Lung (tissue), 12 donors: Measurements from ENCODE around the gene LSM4. TPM values are rescaled to one million over a fixed set of nuclear protein-coding genes. Genes with fewer than 3 reads are reported as not detected.

ENCODE experiments used
- ATAC-seq: fragments of 200-7000 bp; cut with Tn5 transposase; one replicate; pipeline ENCODE4 v1.9.1; 2020; ENCODE audit warnings: moderate number of reproducible peaks; ENCODE audit not compliant: insufficient read depth, low FRiP score
- DNase-seq, 3 donors: peaks; one replicate each; pipeline ENCODE4 v3.0.0-alpha.2; 2013 to 2017
- H3K27ac ChIP-seq, 2 donors: one replicate each; pipeline ENCODE4 v1.5.1; 2013; ENCODE audit warnings: mild to moderate bottlenecking in 2 of 2, moderate library complexity in 2 of 2, control low read depth in 1 of 2, inconsistent platforms in 1 of 2, low read depth in 1 of 2, low read length in 1 of 2
- H3K27me3 ChIP-seq, 3 donors: one replicate each; pipeline ENCODE4 v1.5.1; 2013; ENCODE audit warnings: low read length in 2 of 3; ENCODE audit not compliant: control insufficient read depth in 3 of 3, insufficient read depth in 3 of 3
- H3K36me3 ChIP-seq, 4 donors: one replicate each; pipeline ENCODE4 v1.5.1; 2013; ENCODE audit warnings: low read length in 4 of 4, mild to moderate bottlenecking in 1 of 4, moderate library complexity in 1 of 4; ENCODE audit not compliant: control insufficient read depth in 4 of 4, insufficient read depth in 4 of 4
- H3K4me1 ChIP-seq, 5 donors: one replicate each; pipeline ENCODE4 v1.5.1; 2013; ENCODE audit warnings: low read length in 5 of 5, mild to moderate bottlenecking in 2 of 5, moderate library complexity in 1 of 5; ENCODE audit not compliant: control insufficient read depth in 5 of 5, insufficient read depth in 5 of 5
- H3K4me3 ChIP-seq: one replicate; pipeline ENCODE4 v1.5.1; 2013; ENCODE audit warnings: mild to moderate bottlenecking, control low read depth, moderate library complexity
- H3K9ac ChIP-seq, 2 donors: one replicate each; pipeline ENCODE4 v1.5.1; 2013; ENCODE audit warnings: low read length in 2 of 2, control low read depth in 1 of 2; ENCODE audit not compliant: insufficient read depth in 1 of 2
- H3K9me3 ChIP-seq, 4 donors: one replicate each; pipeline ENCODE4 v1.5.1; 2013; ENCODE audit warnings: low read length in 3 of 4, mild to moderate bottlenecking in 1 of 4, moderate library complexity in 1 of 4; ENCODE audit not compliant: control insufficient read depth in 4 of 4, insufficient read depth in 3 of 4
- WGBS, 2 donors: extraction: QIAGEN DNeasy Blood & Tissue Kit; methylation state at CpG; one replicate each; pipeline ENCODE4 v1.1.7; 2013; 5-methylcytosine and 5-hydroxymethylcytosine counted together
- polyA plus RNA-seq, 2 donors: library from polyadenylated mRNA; stranded (reverse); fragments of 200-250 nt; gene quantifications; one replicate each; pipeline ENCODE4 v1.2.1, GENCODE V29; 2013
- total RNA-seq, 2 donors: library from RNA; depleted of rRNA in 1 of 2; stranded (reverse); fragments of >200 nt in 1 of 2; gene quantifications; one replicate each; pipeline ENCODE4 v1.2.1, GENCODE V29; 2014 to 2021
- TF ChIP-seq, protein P1 (sequence below): IDR thresholded peaks from 2 replicates; pipeline ENCODE4 v1.5.1; 2012; ENCODE audit warnings: mild to moderate bottlenecking; ENCODE audit errors: control extremely low read depth, extremely low read depth
- donor health status: control.
- donor health status: control.
- donor health status: Bipolar disorder and iron deficiency.
- donor health status: healthy.
- donor health status: DM: yes; HTN: yes; CAD: no.

The LSM4 gene
- total and polyA plus RNA-seq, 4 donors = 67.7 to 217 (median 114) TPM

DNA sequence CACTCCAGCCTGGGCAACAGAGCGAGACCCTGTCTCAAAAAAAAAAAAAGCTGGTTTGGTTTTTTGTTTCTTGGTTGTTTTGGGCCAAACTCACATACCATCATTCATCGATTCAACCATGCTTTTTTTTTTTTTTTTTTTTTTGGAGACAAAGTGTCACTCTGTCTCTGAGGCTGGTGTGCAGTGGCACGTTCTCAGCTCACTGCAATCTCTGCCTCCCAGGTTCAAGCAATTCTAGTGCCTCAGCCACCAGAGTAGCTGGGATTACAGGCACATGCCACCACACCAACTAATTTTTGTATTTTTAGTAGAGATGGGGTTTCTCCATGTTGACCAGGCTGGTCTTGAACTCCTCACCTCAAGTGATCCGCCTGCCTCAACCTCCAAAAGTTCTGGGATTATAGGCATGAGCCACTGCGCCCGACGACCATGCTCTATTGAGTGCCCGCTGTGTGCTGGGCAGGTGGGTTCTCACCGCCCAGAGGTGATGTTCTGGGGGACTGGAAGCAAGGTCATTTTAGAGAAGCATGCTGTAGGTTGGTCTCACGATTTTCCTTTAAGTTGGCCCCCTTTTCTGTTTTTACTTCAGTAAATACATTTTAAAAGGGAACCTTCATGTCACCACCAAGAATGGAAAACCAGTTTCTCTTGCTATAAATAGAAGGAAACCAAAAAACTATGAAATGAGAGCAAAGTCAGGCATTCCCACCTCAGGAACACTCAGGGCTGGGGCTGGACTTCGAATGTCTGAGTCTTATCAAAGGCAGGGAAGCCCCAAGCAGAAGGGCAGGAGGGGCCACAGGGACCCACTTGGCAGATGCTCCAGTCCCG lies 33.2 kb downstream of the LSM4 start:
- no peak overlapping the region for H3K4me3 ChIP-seq
- H3K9ac ChIP-seq = no peak overlapping the region
- peaks cover 0 to 33% (median 6%) of the 10 kb centered on the region in 5 donors for H3K4me1 ChIP-seq
- H3K27ac ChIP-seq = peak overlapping the region in 1 of 2 donors; percentile 73
- 56 to 64% methylated on average over 12 of the region's 12 CpGs for WGBS, 2 donors
- no peaks in the 10 kb centered on the region for H3K36me3 ChIP-seq
- H3K9me3 ChIP-seq = no peaks in the 10 kb centered on the region
- ATAC-seq = no peak
- TF ChIP-seq, protein P1, sequence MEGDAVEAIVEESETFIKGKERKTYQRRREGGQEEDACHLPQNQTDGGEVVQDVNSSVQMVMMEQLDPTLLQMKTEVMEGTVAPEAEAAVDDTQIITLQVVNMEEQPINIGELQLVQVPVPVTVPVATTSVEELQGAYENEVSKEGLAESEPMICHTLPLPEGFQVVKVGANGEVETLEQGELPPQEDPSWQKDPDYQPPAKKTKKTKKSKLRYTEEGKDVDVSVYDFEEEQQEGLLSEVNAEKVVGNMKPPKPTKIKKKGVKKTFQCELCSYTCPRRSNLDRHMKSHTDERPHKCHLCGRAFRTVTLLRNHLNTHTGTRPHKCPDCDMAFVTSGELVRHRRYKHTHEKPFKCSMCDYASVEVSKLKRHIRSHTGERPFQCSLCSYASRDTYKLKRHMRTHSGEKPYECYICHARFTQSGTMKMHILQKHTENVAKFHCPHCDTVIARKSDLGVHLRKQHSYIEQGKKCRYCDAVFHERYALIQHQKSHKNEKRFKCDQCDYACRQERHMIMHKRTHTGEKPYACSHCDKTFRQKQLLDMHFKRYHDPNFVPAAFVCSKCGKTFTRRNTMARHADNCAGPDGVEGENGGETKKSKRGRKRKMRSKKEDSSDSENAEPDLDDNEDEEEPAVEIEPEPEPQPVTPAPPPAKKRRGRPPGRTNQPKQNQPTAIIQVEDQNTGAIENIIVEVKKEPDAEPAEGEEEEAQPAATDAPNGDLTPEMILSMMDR = no peak
- no peaks in the 10 kb centered on the region for H3K27me3 ChIP-seq
- DNase-seq = peak in 2 of 3 donors; percentile 50 to 70

DNA sequence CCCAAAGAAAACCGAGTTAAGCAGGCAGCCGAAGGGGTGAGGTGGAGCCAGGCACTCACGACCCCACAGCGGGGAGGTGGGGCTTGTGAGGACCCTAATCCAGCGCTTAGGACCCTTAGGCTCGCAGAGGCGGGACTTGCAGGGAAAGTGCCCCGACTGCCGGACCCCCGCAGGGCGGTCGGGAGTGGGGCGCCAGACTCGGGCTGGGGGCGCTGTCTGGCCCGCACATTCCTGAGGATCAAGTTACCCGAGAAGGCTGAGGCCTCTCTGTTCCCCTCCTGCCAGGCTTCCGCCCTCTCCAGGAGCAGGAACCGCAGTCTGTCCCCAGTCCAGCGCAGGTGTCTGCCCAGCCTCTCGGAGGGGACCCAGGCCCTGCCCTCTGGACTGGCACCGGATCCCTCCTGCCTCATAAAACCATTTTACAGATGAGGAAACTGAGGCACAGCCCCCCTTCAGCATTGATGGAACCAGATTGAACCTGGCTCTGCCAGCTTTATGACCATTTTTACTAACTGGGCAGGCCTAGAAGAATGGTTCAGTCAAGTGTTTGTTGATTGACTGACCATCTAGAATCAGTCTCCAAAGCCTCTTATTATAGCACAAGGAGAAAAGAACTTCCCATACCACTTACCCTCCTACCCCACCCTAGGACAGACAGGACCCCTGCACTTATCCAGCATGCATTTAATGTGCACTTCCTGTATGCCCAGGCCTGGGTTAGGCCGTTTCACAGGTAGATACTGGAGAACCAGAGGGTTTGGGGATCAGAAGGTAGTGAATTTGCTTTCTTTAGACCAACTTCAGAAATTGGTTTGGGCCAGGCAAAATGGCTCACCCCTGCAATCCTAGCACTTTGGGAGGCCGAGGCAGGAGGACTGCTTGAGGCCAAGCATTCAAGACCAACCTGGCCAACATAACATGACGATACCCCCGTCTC lies 34.8 kb downstream of the LSM4 start:
- peak overlapping the region in 1 of 2 donors; percentile 47 for H3K9ac ChIP-seq
- no peak overlapping the region for H3K4me3 ChIP-seq
- H3K36me3 ChIP-seq = no peaks in the 10 kb centered on the region
- DNase-seq = peak; percentile 63 to 78 (median 78)
- WGBS, 2 donors = 67 to 75% methylated on average over 26 of the region's 26 CpGs
- TF ChIP-seq, protein P1 = no peak
- H3K27ac ChIP-seq = peak overlapping the region in 1 of 2 donors; percentile 57
- no peak for ATAC-seq
- H3K27me3 ChIP-seq = no peaks in the 10 kb centered on the region
- no peaks in the 10 kb centered on the region for H3K9me3 ChIP-seq
- H3K4me1 ChIP-seq = peaks cover 0 to 29% (median 8%) of the 10 kb centered on the region in 5 donors

DNA sequence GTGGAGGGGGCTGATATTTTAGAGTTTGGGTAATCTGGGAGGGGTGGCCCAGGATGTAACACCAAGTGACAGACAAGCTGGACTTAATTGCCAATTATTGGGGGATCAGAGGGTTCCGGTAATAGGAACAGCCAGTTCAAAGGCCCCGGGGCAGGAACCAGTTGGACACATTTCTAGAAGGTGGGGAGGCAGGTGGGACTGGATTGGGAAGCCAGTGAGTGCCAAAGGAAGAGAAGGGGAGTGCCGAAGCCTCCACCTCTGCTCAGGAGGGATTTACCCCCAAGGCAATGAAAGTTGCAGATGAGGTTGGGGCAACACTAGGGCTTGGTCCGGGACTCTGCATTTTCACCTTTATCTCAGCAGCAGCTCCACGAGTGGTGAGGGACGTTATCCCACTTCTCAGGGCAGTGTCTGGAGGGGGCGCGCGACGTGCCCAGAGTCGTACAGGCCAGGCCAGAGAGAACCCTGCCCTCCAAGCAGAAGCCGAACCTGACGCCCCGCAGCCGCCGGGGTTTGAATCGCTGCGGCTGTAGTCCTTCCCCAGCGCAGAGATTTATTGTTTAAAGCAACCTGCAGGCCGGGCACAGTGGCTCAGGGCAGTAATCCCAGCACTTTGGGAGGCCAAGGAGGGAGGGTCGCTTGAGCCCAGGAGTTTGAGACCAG lies 35.8 kb downstream of the LSM4 start:
- WGBS, 2 donors = 84 to 88% methylated on average over 21 of the region's 21 CpGs
- H3K27ac ChIP-seq = peak overlapping the region in 1 of 2 donors; percentile 15
- TF ChIP-seq, protein P1 = no peak
- no peak for DNase-seq
- ATAC-seq = no peak
- peaks cover 0 to 31% (median 14%) of the 10 kb centered on the region in 5 donors for H3K4me1 ChIP-seq
- H3K9me3 ChIP-seq = no peaks in the 10 kb centered on the region
- no peak overlapping the region for H3K9ac ChIP-seq
- no peaks in the 10 kb centered on the region for H3K36me3 ChIP-seq
- H3K27me3 ChIP-seq = no peaks in the 10 kb centered on the region
- H3K4me3 ChIP-seq = no peak overlapping the region
